HepG2 (cell line): ENCODE measurements around the gene MYORG. TPM values are rescaled to one million over a fixed set of nuclear protein-coding genes. Genes with fewer than 3 reads are reported as not detected.

Source experiments
- CC2D1A ChIP-seq: sonication (generic); formaldehyde crosslinking; IDR thresholded peaks from 2 replicates; pipeline ENCODE4 v1.8.1; 2023; ENCODE audit warnings: mild to moderate bottlenecking, missing genetic modification reagents
- CCDC6 ChIP-seq: sonication (generic); formaldehyde crosslinking; IDR thresholded peaks from 2 replicates; pipeline ENCODE4 v1.8.1; 2022; ENCODE audit warnings: mild to moderate bottlenecking, missing genetic modification reagents, moderate library complexity
- IRX3 ChIP-seq: sonication (generic); formaldehyde crosslinking; IDR thresholded peaks from 2 replicates; pipeline ENCODE4 v1.8.1; 2023; ENCODE audit warnings: mild to moderate bottlenecking, low read depth, missing genetic modification reagents, borderline replicate concordance
- RFXANK ChIP-seq: IDR thresholded peaks from 2 replicates; pipeline ENCODE4 v1.6.1; 2016
- SP4 ChIP-seq: sonication (generic); formaldehyde crosslinking; IDR thresholded peaks from 2 replicates; pipeline ENCODE4 v1.8.1; 2023; ENCODE audit warnings: mild to moderate bottlenecking, missing genetic modification reagents
- ZC3H13 ChIP-seq: sonication (generic); formaldehyde crosslinking; IDR thresholded peaks from 2 replicates; pipeline ENCODE4 v1.8.1; 2023; ENCODE audit warnings: mild to moderate bottlenecking, missing genetic modification reagents, moderate library complexity
- ZFP41 ChIP-seq: sonication (generic); formaldehyde crosslinking; IDR thresholded peaks from 2 replicates; pipeline ENCODE4 v1.4.0; 2020; ENCODE audit warnings: mild to moderate bottlenecking, missing genetic modification reagents, borderline replicate concordance
- ZFP82 ChIP-seq: sonication (generic); formaldehyde crosslinking; IDR thresholded peaks from 2 replicates; pipeline ENCODE4 v1.5.1; 2020; ENCODE audit warnings: mild to moderate bottlenecking, missing genetic modification reagents, borderline replicate concordance
- ZNF446 ChIP-seq: sonication (generic); formaldehyde crosslinking; IDR thresholded peaks from 2 replicates; pipeline ENCODE4 v1.5.0; 2020; ENCODE audit warnings: mild to moderate bottlenecking, missing genetic modification reagents
- ZNF558 ChIP-seq: sonication (generic); formaldehyde crosslinking; IDR thresholded peaks from 2 replicates; pipeline ENCODE4 v1.9.0; 2022; ENCODE audit warnings: mild to moderate bottlenecking, missing genetic modification reagents, borderline replicate concordance
- ZNF562 ChIP-seq: sonication (generic); formaldehyde crosslinking; IDR thresholded peaks from 2 replicates; pipeline ENCODE4 v1.8.0; 2022; ENCODE audit warnings: missing genetic modification reagents, borderline replicate concordance
- ZNF570 ChIP-seq: sonication (generic); formaldehyde crosslinking; IDR thresholded peaks from 2 replicates; pipeline ENCODE4 v1.4.0; 2020; ENCODE audit warnings: mild to moderate bottlenecking, missing genetic modification reagents, borderline replicate concordance
- ZNF777 ChIP-seq: sonication (generic); formaldehyde crosslinking; IDR thresholded peaks from 2 replicates; pipeline ENCODE4 v1.4.0; 2020; ENCODE audit warnings: missing genetic modification reagents
- ZNF850 ChIP-seq: sonication (generic); formaldehyde crosslinking; conservative IDR thresholded peaks from 2 replicates; pipeline ENCODE4 v1.9.0; 2021; ENCODE audit warnings: mild to moderate bottlenecking, missing genetic modification reagents
- ZSCAN9 ChIP-seq: IDR thresholded peaks from 2 replicates; pipeline ENCODE4 v1.6.1; 2016; ENCODE audit warnings: borderline replicate concordance
- polyA plus RNA-seq, 8 experiments: library from polyadenylated mRNA; depleted of rRNA in 3 of 8; stranded (reverse) in 7 of 8; unstranded in 1 of 8; fragments of >200 nt; fragmentation: Illumina TruSeq in 4 of 8; extraction: Trizol in 4 of 8; gene quantifications; 2 replicates each; pipeline versions ENCODE4 v1.2.1 to v1.2.3, GENCODE V29; 2011 to 2016; ENCODE audit warnings: low read depth in 4 of 8, missing spikeins in 1 of 8, mixed read lengths in 1 of 8; ENCODE audit not compliant: insufficient read depth in 1 of 8
- total RNA-seq, 5 experiments: library from RNA; depleted of rRNA; stranded (reverse); fragments of >200 nt; fragmentation: Illumina TruSeq; extraction: Trizol; gene quantifications; 2 replicates each; pipeline ENCODE4 v1.2.3, GENCODE V29; 2016; ENCODE audit warnings: low read depth in 1 of 5
- TF ChIP-seq, protein P1 (sequence below): sonication (generic); formaldehyde crosslinking; IDR thresholded peaks from 2 replicates; pipeline ENCODE4 v1.5.1; 2020; ENCODE audit warnings: mild to moderate bottlenecking, missing genetic modification reagents, moderate library complexity
- TF ChIP-seq, protein P2 (sequence below): sonication (generic); formaldehyde crosslinking; IDR thresholded peaks from 2 replicates; pipeline ENCODE4 v1.4.0; 2020; ENCODE audit warnings: mild to moderate bottlenecking, missing genetic modification reagents

MYORG gene
- total and polyA plus RNA-seq, 2 of the 13 experiments (the other 11 are each of a cell fraction or from before 2014, with no cell fraction given) = 11.1 to 22.4 TPM

GRCh38 chr9:34380511-34381315 lies 4.0 kb upstream of the MYORG start (continued):
- peak; percentile 94 for TF ChIP-seq IRX3 (CRISPR knock-in tag)
- peak; percentile 86; the same call in 1 of the 2 replicates for TF ChIP-seq ZFP41
- peak; percentile 74; the same call in 1 of the 2 replicates for TF ChIP-seq ZNF446 (CRISPR knock-in tag)
- peak; percentile 46; the same call in 1 of the 2 replicates for TF ChIP-seq ZNF562 (CRISPR knock-in tag)
- 0 out of 2 replicates have a peak, but pooled peaks have one; percentile 57 for TF ChIP-seq CC2D1A (CRISPR knock-in tag)
- TF ChIP-seq ZC3H13 = no peak; the same call in 1 of the 2 replicates
- no peak for TF ChIP-seq ZNF570 (CRISPR knock-in tag)
- TF ChIP-seq ZSCAN9 = 0 out of 2 replicates have a peak, but pooled peaks have one; percentile 74
- peak; percentile 64; the same call in 1 of the 2 replicates for TF ChIP-seq ZNF777 (CRISPR knock-in tag)
- peak; percentile 73 for TF ChIP-seq SP4 (CRISPR knock-in tag)
- TF ChIP-seq ZFP82 (CRISPR knock-in tag) = peak; percentile 71; the same call in 1 of the 2 replicates
- TF ChIP-seq, protein P1, sequence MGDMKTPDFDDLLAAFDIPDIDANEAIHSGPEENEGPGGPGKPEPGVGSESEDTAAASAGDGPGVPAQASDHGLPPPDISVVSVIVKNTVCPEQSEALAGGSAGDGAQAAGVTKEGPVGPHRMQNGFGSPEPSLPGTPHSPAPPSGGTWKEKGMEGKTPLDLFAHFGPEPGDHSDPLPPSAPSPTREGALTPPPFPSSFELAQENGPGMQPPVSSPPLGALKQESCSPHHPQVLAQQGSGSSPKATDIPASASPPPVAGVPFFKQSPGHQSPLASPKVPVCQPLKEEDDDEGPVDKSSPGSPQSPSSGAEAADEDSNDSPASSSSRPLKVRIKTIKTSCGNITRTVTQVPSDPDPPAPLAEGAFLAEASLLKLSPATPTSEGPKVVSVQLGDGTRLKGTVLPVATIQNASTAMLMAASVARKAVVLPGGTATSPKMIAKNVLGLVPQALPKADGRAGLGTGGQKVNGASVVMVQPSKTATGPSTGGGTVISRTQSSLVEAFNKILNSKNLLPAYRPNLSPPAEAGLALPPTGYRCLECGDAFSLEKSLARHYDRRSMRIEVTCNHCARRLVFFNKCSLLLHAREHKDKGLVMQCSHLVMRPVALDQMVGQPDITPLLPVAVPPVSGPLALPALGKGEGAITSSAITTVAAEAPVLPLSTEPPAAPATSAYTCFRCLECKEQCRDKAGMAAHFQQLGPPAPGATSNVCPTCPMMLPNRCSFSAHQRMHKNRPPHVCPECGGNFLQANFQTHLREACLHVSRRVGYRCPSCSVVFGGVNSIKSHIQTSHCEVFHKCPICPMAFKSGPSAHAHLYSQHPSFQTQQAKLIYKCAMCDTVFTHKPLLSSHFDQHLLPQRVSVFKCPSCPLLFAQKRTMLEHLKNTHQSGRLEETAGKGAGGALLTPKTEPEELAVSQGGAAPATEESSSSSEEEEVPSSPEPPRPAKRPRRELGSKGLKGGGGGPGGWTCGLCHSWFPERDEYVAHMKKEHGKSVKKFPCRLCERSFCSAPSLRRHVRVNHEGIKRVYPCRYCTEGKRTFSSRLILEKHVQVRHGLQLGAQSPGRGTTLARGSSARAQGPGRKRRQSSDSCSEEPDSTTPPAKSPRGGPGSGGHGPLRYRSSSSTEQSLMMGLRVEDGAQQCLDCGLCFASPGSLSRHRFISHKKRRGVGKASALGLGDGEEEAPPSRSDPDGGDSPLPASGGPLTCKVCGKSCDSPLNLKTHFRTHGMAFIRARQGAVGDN = peak; percentile 97
- no peak for TF ChIP-seq RFXANK (CRISPR knock-in tag)
- TF ChIP-seq ZNF558 (CRISPR knock-in tag) = no peak; the same call in 1 of the 2 replicates
- TF ChIP-seq CCDC6 = peak; percentile 90; the same call in 1 of the 2 replicates
- TF ChIP-seq, protein P2, sequence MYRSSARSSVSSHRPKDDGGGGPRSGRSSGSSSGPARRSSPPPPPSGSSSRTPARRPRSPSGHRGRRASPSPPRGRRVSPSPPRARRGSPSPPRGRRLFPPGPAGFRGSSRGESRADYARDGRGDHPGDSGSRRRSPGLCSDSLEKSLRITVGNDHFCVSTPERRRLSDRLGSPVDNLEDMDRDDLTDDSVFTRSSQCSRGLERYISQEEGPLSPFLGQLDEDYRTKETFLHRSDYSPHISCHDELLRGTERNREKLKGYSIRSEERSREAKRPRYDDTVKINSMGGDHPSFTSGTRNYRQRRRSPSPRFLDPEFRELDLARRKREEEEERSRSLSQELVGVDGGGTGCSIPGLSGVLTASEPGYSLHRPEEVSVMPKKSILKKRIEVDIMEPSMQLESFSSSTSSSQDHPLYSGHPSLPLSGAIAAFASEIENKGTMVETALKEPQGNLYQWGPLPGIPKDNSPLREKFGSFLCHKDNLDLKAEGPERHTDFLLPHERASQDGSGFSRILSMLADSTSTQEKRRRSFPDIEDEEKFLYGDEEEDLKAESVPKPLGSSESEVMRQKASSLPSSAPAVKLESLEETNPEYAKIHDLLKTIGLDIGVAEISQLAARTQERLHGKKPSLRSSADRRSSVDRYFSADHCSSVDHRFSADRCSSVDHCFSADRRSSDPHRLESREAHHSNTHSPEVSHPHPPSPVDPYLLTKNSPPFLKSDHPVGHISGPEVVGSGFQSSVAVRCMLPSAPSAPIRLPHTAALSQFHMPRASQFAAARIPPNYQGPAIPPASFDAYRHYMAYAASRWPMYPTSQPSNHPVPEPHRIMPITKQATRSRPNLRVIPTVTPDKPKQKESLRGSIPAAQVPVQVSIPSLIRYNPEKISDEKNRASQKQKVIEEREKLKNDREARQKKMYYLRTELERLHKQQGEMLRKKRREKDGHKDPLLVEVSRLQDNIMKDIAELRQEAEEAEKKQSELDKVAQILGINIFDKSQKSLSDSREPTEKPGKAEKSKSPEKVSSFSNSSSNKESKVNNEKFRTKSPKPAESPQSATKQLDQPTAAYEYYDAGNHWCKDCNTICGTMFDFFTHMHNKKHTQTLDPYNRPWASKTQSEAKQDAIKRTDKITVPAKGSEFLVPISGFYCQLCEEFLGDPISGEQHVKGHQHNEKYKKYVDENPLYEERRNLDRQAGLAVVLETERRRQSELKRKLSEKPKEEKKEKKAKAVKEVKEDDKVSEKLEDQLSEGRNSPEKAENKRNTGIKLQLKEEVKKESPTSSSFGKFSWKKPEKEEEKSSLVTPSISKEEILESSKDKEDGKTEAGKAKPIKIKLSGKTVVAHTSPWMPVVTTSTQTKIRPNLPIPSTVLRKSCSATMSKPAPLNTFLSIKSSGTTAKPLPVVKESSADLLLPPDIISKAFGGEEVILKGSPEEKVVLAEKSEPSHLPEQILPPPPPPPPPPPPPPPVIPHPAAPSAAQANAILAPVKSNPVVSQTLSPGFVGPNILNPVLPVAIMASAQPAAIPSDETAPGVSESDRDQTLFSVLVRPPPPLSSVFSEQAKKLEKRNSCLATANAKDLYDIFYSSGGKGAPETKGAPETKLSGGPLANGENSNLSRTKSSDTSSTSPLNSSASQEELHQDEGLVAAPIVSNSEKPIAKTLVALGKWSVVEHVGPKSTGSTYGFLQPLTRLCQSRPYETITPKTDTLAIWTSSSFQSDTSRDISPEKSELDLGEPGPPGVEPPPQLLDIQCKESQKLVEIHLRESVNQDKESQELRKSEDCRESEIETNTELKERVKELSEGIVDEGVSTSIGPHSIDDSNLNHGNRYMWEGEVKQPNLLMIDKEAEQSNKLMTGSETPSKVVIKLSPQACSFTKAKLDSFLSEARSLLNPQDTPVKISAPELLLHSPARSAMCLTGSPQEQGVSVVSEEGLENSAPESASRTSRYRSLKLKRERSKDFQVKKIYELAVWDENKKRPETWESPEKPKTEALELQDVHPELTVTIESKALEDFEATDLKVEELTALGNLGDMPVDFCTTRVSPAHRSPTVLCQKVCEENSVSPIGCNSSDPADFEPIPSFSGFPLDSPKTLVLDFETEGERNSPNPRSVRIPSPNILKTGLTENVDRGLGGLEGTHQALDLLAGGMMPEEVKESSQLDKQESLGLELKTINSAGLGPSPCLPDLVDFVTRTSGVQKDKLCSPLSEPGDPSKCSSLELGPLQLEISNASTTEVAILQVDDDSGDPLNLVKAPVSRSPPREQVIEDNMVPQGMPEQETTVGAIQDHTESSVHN = no peak
- TF ChIP-seq ZNF850 (CRISPR knock-in tag) = no peak
